SKM-1 treated with dmso at 0.1 percent for 144 hours (cell line): ENCODE data around the gene COL4A2.

Source experiments
- DNase-seq: peaks from one replicate; lab custom pipeline; 2025; ENCODE audit not compliant: unreplicated experiment; lab: John Stamatoyannopoulos, UW

Gene COL4A2

DNA sequence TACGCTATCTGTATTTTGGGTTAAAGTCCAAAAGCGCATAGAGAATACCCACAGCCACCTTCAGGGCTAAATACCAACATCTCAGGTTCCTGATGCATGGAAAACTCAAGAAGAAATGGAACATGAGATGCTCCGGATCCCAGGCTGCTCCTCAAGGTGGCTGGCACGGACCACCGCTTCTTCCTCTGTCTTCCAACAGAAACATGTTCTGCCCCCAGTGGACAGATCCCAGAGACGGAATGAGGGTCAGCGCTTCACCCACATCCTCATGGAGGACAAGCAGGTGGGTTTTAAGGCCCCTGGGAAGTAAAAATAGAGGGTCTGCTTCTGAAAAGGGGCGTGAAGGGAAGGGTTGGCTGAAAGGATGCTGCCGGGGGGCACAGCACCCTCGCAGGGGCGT is 17.4 kb upstream of the COL4A2 start:
- no peak for DNase-seq

DNA sequence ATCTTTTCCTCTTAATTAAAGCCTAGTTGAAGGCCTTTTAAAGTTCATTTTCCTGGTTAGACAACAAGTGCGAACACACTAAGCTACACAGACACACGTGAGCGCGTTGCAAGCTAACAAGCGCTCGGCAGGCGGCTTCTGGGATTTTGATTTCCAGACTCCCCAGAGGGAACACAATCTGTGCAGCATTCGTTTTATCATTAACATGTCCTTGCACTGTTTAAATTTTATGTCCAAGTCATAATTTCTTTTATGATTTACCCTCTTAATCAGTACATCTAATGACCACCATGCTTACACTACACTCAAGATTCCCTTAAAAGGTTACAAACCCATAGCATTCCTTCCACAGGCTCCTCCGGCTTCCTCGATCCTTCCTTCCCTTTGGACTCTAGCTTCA is 16.9 kb upstream of the COL4A2 start:
- no peak for DNase-seq

DNA sequence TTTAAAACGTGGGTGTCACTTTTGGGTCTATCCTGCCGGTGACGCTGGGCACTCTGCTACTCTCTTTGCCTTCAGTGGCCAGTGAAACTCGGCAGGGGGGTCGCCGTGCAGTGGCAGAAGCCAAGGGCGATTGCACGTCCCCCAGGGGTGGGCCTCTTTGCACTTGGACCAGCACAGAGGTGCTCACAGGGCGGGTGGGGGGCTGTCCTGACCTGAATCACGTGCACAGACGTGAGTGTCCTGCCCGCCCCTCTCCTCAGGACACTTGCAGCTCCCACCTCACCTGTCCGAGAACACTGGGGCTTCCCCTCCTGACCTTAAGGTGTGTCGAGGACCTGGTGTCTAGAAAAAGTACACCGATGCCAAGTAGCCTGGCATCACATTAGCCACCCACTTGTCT is 16.3 kb upstream of the COL4A2 start:
- no peak for DNase-seq

DNA sequence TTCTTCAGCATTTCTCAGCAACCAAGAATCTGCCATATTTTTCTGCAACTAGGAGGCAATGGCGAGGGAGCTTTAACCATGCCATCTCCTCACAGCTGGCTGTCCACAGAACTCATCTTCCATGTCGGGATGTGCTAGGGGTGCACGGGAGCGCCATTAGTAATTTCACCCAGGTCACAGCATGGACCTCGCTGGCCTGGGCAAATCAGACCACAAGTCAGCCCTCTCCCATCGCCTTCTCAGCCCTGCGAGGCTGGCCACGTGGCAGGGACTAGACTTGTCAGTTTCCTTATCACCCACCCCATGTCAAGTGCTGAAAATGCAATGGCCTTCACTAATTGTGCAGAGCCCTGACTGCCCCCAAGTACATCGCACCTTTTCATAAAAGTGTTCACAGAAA is 15.8 kb upstream of the COL4A2 start:
- no peak for DNase-seq

DNA sequence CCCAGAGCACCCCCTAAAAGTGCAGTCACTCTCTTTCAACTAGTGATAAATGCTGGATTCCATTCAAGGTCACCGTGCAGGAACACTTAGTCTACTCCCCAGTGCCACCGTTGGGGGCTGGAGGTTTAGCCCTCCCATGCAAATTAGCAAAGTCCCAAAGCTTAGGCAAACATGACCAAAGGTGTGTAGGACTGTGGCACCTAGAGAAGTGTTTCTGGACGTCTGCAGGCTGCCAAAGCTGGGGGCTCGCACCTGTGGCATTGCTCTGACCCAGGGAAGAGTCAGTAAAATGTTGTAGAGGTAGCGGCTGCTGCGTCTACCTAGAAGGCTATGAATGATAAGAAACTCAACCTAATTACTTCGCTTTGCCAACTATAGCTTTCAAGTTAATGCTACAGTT is 14.0 kb upstream of the COL4A2 start:
- DNase-seq, result no peak

DNA sequence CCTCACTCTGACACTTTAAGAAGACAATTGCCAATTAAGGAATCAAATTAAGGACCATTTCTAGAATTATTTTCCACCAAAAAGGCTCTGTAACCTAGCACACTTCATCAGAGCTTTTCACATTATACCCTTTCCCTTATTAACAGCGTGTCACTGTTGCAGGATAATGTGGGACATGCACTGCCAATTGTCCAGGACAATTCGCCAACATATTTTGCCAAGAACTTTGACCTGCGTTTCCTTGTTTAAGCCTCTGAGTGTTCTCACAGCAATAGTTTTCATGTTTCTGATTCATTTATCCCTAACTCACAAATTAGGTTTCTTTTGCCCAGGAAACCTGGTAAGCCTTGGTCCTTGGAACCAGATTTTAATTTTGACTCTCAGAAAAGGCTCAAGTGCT is 13.4 kb upstream of the COL4A2 start:
- DNase-seq, result no peak

DNA sequence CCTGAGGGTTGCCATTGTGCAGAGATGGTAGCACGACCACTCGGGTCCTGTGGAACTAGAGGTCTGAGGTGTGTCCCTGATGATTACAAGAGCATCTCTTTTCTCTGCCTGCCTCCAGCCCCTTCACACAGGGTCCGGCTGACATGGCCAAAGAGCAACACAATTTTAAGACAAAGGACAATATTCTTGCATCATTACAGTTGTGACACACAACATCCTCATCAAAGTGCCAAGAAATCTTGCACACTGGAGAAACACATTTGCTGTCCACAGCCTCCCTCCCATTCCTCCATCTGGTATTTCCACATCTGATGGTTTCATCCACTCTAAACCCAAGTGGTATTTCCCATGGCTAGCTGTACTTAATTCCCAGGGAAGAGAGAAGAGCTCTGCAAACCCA is 12.9 kb upstream of the COL4A2 start:
- no peak for DNase-seq

DNA sequence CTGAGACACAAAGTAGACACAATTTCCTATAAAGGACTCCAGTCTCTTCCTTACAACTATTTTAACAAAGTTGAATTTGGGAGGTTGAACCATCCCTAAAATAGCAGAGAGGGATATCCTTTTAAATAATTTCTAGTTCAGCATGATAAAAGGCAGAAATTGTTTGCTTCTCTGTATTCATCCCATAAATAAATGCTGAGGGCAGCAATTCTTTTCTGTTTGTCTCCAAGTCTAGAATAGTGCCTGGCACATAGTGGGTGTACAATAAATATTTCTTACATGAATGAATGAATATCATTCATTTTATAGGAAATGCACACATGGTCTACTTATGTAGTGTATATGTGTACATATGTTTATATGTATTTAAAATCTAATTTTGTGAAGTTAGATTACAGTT is 12.5 kb upstream of the COL4A2 start:
- DNase-seq, result no peak

DNA sequence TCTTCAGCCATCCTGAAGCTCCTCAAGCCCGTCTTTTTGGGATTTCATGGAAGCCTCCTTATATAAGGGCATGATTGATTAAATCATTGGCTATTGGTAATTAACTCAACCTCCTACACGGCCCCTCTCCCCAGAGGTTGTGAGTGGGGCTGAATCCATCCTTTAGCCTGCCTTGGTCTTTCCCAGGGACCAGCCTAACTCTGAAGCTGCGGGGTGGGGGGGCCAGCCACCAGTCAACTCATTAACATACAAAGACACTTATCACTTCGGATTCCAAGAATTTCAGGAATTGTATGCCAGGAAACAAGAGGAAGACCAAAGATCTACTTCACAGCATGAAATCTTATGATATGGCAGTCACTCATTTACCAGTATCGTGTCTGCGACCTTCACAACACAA is 10.1 kb upstream of the COL4A2 start:
- DNase-seq, result no peak

DNA sequence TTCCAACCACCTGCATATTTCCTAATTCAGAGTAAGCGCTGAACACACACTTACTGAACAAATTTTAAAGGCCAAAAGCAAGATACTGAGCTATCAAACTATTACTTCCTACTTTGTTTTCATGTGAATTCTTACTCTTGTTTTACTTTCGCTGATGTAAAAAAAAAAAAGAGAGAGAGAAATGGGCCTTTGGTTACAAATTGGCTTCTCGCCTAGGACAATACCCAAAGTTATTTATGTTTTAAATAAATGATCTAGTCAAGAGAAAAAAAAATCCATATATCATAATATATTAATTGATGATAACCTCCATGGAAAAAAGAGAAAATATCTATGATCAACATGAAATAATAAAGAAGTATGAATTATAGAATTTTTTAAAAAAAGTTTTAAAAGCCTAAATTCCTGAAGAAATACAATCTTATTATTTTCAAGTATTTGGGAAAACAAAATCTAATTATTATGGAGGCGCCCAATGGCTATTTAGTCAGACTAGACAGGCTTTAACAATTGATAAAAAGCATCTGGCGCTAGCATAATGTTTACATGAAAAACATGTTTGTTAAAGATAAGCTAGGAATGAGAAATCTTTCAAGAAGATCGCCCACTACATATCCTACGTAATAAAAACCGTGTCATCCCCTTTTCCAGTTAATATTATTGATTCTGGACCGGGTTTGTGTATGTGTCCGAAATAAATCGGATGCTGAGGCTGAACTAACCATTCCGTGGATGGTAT is 9.1 kb upstream of the COL4A2 start:
- no peak for DNase-seq

DNA sequence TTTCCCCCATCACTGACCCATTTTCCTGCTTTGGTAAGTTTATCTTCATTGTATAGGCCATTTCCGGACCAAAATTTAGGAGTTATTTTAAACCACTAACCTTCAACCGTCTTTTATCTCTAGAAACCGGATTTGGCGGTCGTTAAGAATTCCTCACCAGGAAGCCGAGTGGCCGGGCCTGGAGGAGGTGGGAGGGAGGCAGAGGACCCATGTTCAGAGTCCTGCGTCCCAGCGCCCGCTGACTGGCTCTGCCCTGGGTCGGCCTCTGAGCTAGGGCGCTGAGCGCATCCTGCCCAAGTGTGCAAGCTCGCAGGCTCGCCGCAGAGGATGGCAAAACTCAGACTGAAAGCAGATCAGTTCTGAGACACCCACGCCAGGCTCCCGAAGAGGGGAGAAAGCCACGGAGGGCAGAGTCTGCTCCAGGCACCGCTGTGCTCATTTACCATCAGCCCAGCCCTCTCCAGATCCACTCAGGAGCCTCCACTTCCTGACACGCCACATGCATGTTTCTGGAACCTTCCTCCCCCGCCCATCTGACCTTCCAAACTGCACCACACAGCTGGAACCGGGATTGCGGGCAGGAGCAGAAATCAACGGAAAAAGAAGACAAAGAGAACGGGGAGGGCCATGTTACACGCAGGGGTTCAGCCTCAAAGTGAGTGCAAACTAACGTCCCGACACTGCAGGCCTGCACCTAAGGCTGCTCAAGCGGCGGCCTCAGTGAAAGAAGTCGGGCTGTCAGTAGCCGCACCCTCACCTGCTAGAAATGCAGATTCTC is 8.4 kb upstream of the COL4A2 start:
- no peak for DNase-seq

DNA sequence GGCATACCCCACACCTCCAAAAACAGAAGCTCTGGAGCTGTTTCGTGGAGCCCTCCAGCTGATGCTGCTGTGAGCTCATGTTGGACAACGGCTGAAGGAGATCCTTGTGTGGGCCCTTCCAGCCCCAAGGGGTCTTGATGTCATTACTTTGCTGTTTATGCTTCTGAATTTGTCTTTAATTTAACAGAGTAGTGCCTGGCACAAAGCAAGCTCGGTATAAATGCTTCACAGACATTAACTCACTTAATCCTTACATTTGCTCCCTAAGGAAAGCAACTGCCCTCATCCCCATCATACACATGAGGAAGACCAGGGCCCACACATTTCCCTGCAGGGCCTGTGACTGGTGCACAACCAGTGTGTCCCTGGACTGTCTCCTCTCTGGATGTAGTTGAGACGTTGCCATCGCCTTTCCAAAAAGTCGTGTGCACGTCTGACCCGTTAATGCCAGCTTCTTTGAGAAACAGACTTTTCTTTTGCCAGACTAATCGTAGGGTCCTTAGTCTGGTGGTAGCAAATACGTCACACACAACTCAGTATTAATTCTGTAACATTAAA is 7.7 kb upstream of the COL4A2 start:
- no peak for DNase-seq

DNA sequence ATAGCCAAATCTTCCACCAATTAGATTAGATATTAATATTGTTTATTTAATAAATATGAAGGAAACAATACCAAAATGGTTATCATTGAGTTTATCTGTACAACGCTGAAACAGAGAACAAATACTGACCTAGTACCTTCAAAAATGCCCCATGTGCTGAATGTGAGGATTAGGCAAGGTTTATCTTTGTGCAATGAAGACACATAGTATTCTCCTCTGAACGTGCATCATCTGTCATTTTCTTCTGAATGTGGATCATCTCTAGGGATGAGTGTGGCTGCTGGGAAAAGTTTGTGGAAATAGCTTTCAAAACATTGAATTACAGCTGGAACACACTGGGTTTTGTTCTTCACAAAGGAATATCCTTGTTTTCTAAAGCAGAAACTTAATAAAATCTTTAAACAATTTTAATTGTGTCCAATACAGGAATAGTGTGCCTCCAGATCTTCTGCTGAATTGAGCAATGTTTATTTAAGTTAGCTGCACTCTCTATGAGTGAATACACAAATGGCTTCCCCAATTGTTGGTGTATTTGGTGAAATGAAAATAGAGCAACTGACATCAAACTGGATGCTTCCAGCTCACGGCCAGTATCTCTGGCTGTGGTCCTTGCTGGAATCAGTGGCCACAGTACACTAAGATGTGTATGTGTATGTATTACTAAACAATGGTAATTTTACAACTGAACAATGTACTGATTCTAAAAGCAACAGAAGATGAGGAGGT is 6.8 kb upstream of the COL4A2 start:
- no peak for DNase-seq

DNA sequence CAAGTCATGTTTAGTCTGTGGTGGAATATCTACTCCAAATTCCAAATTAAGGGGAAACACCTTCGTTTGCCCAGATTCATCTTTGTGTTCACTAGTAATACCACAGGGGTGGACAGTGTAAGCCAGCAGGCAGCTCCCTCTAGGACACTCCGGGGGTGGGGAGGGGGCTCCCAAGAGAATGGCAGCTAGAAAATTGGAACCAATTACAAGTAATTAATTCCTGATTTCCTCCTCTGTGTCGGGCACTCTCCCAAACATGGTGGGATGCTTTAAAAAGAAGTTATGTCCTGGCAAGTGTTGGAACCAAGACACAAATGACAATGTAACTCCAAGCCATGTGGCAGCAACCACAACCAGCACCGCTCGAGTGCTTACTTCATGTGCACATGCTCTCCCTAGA is 6.0 kb upstream of the COL4A2 start:
- DNase-seq, result no peak

DNA sequence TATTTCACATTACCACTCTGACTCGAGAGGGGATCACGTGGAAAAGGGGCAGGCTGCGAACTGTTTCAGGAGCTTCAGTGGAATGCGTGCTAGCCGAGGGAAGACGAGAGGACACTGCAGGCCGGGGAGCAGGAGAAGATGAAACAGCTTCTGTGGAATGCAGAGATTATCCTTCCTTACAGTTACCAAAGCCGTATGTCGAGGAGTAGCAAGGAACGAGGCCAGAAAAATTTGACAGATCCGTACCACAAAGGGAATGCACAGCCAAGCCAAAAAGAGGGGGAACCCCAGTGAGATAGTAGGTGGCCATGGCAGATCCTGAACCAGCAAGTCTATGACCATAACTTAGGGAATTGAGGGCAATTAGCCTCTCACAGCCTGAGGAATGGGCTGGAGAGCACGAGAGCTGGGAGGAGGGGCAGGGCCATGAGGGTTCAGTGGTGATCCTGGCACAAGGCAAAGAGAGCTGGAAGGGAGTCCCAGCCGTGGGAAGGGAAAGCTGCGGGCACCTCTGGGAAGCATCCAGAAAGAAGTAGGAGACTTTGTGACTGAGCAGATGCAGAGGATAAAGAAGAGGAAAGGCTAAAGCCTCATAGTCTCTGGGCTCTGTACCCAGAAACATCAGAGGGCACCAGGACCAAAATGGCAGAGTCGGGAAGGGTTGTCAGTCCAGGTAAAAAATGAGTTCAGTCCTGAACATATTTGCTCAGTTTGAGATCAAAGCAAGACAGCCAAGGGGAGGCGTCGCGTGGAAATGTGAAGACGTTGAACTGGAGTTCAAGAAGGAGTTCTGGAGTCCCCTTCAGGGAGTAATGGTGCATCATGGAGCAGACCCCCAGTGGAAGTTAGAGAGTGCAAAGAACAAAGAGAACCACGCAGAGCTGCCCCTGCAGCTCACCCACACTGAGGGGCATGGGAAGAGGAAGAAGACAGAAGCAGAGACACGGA is 5.2 kb upstream of the COL4A2 start:
- no peak for DNase-seq

DNA sequence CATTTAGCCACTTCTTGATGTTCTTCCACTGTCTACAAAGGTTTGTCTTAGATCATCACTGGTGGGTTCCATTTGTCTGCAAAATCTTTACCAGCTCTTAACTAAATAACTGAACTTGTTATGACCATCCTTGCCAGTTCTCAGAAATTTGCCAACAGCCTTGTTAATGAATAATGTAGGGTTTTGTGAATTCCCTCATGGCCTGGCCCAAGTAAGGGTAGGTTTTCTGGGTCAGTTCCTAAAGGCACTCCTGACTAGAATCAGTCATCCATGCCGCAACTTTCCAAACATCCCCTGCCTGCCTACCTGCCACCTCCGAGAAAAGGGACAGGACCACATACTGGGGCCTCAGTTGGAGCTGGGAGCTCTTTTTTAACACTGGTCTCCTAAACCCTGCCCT is 4.1 kb upstream of the COL4A2 start:
- no peak for DNase-seq

DNA sequence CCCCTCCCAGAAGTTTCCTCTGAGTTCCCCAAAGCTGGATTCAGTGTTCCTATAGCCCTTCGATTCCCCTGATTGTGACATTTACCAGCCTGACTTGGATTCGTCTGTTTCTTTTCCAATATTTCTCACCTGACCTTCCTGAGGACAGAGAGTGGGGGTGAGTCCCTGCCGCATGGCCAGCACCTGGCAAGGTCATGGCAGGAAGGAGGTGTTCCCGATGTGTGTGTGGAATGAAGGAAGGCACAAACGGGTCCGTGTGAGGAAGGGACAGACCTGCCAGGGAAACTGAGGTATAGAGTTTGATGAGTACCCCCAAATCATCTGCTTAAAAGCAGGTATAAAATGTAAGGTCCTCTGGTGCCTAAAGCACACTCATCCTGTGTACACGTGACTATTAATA is 3.4 kb upstream of the COL4A2 start:
- no peak for DNase-seq

DNA sequence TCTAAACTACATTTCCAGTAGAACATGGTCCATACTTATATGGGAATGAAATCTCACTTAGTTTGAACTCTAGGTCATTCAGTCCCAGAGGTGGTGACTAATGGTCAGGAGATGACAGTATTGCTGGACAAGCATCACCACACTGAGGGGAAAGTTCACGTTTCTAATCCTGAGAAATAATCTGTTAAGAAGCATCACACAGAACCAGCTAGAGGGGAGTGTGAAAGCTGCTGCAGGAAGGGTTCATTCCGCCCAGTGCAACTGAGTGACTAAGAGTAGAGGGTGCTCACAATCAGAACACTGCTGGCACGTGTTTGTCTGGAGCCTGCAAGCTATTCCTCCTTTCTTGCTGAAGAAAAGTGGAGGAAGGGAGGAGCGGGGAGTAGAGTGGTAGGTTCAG is 2.8 kb upstream of the COL4A2 start:
- DNase-seq, result no peak

DNA sequence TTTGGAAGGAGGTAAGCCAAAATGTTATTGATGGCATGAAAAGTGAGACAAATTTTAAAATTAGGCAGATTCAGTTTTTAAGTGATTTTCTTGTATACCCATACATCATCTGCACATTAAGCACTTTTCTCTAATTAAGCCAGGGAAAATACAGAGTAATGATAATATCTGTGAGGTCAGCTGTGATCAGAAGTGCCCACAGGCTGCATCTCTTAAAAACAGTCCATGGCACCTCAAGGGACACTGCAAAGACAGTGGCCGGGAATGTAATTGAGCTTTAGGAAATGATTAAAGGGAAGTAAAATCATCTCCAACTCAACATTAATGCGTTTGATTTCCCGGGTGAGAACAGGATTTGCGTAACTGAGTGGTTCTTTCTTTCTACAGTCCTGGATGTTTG is 2.1 kb upstream of the COL4A2 start:
- no peak for DNase-seq

DNA sequence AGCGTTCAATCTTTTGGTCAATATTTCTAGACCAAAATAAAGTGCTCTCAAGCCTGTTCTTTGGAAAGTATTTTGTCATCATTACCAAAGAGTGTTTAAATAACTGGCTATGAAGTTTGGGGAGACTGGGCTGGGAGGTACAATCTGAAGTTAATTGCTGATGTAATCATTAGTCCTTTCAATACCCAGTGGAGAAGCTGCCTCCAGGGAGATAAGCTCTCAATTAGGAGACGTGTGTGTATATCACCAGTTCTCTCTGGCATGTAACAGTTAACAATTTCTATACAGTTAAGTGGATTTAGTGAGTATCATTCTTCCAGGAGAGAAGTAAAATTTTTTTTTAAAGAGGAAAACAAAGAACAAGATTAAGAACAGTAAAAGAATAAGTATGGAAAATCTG is 1.5 kb upstream of the COL4A2 start:
- DNase-seq, result no peak

DNA sequence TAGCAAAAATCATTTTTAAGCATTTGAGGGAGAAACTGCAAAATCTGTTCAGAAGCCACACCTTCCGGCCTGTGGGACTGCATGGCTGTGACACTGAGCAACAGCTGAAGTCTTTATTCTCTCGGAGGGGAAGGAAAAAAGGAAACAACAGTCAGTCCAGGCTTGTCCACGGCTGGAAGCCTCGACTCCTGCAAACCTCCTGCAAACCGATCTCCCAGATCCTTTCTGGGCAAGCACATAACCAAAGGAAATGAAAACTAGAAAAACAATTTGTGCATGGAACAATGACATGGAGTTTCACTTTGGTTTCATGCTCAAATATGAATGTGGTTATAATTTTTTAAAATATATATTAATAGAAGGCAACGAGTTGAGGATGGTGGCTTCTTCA is 1.1 kb upstream of the COL4A2 start:
- no peak for DNase-seq
